HG03175 (cell line): ENCODE data around the gene SSBP4.

Experiments
- ATAC-seq: cut with Tn5 transposase; IDR thresholded peaks from one replicate; pipeline ENCODE4 v1.9.1; 2021; ENCODE audit warnings: mild to moderate bottlenecking, moderate library complexity; ENCODE audit not compliant: unreplicated experiment

Gene SSBP4

DNA sequence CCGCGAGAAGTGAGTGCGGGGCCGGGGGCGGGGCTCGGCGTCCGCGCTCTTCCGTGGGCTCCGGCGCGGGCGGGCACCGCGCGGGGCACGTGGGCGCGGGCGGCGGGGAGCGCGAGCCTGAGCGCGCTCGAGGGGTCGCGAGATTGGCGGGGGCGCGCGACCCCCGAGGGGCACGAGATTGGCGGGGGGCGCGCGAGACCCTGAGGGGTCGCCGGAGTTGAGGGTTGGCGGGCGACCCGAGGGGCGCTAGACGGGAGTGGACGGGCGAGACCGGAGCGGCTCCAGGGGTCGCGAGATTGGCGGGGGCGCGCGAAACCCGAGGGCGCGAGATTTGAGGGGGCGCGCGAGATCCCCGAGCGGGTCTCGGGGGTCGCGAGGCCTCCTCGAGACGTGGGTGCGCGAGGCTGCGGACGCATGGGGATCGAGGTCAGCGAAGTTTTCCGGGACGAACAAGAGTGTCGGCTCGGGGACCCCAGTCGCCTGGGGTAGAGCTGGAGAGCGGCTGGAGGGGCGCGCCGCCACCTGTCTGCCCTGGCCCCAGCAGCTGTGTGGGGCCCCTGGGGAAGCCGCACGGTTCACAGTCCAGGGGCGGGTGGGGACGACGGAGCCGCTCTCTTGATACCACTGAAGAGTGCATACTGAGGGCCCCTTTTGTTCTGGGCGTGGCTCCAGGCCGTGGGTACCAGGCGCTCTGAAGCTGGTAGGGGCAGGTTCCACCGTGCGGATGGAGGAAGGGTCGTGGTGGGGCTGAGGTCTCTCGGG is 682 bp downstream of the SSBP4 start:
- no peak for ATAC-seq

DNA sequence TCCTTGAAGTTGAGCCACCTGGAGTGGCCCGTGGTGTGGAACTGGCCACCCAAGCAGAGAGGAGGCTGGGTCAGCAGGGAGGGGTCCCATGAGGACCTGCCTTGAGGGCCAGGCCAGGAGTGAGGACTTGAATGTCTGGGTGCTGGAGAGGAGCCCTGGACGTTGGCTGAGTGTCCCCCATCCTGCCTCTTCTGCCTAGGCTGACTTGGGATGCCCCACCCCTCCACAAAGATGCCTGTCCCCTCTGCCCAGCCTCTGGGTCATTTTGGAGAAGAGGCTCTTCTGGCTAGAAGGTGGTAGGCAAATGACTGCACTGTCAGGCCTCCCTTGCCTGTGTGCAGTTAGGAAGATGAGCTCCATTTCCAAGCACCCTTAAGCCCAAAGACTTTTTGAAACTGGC is 1.7 kb downstream of the SSBP4 start:
- no peak for ATAC-seq

DNA sequence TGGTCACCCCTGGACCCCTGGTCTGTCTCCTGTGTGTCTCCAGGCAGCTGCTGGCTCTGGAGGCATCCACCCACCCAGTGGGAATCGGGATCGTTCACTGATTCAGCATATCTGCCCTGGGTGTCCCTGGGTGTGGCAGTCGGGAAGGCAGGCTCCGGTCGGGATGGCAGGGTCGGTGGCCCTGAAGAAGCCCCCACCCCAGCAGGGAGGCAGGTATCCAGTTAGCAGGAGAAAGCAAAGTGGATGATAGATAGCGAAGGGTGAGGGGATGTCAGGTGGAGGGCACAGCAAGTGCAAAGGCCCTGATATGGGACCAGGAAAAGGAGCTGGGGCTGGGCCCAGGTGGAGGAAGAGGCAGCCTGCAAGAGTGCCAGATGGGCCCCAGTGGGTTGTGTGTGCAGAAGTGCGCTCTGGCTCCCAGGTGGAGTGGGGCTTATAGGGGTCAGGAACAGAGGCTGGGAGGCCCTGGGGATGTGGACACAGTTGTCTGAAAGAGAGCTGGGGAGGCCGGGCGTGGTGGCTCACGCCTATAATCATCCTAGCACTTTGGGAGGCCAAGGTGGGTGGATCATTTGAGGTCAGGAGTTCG is 2.3 kb downstream of the SSBP4 start:
- ATAC-seq, result no peak

DNA sequence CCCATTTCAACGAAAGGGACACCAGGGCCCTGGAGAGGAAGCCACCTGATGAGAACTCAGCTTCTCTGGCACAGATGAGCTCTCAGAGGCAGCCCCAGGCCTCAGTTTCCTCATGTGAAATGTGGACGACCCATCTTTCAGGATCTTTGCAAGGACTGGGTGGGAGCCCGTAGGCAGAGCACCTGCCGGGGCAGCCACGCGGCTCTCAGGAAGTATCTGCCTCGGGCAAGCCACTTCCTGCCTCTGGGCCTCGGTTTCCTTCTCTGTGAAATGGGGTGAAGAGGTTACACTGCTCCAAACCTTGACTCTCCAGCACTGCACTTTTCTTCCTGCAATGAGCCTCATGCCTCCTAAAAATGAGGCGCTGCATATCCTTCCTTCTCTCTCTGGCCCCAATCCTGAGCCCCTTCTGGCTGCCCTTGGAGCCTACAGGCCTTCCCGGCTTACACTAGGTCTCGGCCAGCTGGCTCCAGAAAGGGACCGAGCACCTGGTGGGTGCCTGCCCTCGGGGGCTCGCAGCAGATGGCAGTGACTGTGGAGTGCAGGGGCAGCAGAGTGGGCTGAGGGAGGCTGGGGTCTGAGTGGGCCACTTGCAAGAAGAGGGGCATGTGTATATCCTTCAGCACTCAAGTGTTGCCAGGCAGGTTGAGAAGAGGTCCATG is 3.5 kb downstream of the SSBP4 start:
- no peak for ATAC-seq

DNA sequence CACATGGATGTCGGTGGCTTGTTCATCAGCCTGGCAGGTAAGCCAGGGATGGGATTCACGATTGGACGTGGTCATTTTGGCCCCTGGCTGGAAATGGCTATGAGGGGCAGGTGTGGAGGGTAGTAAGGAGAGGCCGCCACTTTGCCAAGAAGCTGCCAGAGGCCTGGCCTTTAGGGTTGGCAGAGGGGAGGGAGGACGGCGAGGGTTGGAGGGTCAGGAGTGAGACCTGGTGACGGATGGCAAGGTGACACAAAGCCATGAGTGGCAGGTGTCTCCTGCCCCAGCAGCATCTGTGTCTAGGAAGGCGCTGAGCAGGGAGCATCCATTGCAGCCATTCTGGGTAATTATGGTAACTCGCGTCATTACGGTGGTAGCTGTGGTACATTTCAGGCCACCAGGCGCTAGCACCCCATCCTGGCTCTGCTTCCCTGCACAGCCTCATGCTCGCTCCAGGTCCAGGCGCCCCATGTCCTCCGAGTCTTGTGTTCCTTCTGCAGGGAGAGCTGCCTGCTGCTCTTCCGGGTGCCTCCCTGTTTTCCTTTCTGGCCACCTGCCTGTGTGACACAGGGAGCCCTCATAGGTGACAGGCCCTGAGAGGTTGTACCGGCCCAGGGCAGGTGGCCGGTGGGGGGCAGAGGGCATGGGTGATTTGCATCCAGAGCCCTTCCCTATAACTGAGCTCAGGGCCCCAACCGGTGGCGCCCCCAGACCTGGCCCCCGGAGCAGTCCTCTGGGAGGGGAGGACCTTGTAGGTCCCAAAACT is 4.2 kb downstream of the SSBP4 start:
- ATAC-seq, result no peak

DNA sequence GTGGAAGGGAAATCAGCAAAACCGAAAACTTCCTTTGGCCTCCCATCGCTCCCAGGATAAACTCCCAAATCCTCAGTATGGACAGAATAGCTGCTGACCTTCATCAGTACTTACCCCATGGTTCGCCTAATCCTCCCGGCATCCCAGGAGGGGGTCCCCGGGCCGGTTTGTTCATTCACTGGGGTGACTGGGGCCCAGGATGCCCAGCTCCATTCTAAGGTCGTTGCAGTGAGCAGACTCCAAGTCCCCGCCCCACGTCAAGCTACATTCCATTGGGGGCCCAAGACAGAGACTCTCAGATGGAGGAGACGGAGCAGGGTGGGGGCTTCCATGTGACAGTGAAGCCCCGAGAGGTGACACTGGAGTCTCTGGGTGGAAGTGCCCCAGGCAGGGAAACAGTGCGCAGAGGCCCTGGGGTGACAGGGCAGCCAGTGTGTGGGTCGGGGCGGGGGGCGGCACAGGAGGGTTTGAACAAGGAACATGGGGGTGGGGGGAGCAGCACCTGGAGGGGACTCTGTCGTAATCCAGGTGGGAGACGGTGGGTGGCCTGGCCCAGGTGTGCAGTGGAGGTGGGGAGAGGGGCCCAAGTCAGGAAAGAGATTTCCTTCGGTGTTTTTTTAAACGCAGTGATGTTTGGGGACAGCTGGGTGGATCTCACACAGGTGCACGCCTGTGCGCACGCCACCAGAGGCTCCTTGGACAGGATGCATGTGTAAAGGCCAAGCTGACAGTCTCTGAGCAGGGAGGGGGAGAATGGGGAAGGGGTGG is 5.1 kb downstream of the SSBP4 start:
- ATAC-seq, result no peak

DNA sequence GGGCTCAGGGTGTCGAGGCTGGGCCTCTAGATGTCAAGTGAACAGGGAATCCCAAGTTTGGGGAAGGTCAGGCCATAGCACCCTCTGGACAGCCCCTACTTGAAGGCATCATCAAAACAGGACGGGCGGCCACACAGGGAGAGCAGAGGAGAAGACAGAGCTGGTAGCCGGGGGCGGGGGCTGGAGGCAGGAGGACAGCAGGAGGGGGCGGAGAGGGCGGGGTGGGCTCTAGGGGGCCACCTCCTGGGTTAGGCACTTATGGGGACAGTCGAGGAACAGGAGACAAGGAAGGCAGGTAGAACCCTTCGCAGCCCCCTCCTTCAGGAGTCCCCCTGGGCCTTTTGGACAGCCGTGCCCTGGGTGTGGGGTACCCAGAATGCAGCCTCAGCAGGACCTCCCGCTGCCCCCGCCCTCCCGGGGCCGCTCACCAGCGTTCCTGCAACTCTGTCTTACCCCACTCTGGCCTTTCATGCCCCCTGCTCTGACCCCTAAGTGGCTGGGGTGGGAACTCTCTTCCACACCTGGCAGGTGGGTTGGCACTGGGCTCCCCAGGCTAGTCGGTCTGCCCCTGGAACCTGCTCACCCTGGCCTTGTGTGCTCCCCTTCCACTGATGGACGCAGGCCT is 5.8 kb downstream of the SSBP4 start:
- ATAC-seq, result no peak

DNA sequence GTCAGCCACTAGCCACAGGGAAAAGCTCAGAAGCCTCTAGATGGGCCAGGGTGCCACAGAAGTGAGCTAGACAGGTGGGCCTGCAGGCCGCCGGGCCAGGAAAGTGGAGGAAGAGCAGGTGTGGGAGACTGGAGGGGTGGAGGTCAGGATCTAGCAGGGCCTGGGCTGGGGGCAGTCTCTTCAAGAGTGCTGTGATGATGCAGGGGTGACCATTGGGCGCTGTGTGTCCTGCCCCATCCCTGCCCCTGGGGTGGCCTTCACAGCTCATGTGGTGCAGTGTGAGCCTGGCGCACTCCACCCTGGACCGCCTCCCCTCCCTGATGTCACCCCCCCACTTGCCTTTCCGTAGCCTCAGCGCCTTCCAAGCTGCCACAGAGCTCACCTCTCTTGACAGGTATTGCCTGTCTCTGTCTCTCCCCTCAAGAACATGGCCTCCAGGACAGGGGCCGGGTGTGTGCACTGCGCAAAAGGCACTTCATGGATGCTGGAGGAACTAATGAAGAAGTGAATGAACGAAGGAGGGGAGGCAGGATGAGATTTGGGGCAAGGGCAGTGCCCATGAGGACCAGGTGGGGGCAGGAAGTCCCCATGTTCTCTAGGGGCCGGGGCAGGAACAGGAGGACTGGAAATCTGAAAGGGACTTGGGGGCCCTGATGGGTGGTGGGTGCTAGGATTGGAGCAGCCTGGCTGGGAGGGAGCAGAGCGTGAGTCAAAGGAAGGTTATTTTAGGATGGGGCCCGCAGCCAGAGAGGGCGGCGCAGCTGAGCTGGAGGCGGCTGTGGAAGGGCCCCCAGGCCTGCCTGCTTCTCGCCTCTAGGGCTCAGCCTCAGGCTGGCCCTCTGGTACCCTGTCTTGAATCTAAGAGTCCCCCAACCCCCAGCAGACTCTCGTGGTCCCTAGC is 6.6 kb downstream of the SSBP4 start:
- no peak for ATAC-seq

DNA sequence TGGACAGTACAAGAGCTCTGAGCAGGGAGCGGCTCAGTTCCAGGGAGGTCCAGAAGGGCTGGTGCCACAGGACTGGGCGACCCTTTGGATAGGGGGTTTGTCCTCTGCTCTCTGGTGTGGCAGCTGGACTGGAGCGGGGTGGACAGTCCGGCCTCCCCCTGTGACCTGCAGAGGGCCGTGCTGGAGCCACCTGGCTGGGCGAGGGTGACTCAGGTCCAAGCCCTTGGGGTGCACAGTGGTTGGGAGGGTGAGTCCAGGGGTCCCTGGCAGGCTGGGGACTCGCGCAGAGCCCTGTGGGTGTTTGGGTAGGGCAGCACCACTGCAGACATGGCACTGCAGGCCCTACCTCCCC is 7.2 kb downstream of the SSBP4 start:
- no peak for ATAC-seq

DNA sequence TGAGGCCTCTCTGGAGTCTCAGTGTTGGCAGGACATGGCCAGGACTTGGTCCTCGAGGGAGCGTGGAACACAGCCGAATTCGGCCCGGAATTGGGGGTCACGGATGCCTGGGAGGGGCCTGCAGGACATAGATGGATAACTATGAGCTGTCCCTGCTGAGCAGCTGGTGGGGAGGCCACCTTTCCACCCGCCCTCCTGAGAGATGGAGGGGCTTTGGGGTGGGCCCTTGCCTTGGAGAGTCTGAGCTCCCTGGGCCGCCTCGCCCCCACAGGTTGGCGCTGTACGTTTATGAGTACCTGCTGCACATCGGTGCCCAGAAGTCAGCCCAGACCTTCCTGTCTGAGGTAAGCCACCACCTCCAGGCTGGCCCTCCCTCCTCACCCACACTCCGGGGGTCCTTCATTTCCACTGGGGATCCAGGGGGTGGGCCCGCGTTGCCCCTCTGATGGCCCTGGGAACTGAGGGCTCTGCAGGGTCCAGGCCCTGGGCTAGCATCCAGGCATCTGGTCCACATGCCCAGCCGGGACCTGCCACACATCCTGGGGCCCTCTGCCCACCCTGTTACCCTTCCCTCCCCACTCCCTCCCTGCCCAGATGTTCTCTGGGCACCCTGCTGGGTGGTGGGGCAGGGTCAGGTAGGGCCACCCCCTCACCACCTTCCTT is 8.0 kb downstream of the SSBP4 start:
- ATAC-seq, result no peak

DNA sequence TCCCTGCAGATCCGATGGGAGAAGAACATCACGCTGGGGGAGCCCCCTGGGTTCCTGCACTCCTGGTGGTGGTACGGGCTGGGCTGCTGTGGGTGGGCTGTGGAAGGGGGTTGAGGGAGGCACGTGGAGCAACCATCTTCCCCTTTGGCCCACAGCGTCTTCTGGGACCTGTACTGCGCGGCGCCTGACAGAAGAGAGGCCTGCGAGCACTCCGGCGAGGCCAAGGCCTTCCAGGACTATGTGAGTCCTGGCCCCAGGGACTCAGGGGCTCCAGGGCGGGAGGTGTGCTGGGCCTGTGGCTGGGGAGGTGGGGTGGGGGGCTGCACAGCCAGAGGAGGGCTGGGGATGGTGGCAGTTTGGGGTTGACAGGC is 8.5 kb downstream of the SSBP4 start:
- ATAC-seq, result no peak

DNA sequence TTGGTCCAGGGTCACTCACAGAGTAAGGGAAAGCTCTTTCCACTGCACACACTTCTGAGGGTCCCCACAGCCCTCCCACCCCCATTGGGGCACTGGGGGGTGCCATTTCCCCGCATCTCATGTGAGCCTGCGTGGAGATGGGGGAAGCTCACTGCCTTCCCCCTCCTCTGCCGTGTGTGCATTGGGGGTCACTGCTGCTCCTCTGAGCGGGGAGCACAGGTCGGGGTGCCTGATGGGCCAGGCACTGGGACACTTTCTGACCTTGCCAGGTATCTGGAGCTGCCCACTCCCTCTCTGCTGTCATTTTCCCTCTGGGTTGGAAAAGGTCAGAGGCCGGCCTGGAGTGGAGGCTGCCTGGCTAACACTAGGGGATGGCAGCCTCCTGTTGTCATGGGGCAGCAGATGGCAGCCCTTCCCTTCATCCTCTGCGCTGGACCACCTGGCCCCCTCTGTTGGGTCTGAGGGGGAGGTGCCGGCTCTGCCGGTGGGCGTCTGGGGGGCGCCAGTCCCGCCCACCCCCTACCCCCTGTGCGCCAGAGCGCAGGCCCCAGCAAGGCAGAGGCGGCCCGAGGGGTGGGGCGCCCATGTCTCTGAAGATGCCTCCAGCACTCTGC is 9.1 kb downstream of the SSBP4 start:
- no peak for ATAC-seq

DNA sequence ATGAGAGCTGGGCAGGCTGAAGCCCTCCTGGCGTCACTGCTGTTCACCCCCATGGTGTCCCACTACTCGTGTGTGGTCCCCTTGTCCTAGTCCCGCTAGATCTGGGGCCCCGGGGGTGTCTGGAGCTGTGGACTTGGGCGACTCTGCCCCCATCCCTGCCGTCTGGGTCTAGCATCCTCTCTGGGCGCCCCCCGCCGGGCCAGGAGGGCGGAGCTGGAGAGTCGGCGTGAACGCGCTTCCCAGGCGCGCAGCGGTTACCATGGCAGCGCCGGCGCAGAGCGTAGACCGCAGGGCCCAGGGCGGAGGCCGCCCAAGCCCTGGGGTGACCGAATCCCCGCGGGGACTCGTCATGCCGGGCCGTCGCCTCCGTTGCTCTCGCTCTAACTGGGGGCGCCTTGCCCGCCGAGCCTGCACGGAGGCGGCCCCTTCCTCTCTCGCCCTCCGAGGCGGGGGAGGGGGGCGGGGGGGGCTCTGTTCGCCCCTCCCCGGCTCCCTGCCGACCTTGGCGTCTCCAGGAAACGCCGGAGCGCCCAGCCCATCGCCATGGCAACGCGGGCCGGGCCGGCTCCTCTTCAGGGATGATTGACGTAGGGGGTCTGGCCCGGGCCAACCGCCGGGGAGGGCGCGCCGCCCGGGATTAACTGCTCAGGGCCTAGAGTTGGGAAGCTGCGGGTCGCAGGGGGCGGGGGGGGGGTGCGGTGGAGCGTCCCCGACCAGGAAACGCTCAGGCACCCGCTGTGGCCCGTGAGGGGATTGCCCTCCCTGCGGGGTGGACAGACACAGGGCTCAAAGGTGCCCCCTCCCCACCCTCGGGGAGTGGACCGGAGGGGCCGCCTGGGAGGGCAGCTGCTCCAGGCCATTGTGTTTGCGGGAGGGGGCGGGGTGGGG is 9.8 kb downstream of the SSBP4 start:
- peak; percentile 66 for ATAC-seq

DNA sequence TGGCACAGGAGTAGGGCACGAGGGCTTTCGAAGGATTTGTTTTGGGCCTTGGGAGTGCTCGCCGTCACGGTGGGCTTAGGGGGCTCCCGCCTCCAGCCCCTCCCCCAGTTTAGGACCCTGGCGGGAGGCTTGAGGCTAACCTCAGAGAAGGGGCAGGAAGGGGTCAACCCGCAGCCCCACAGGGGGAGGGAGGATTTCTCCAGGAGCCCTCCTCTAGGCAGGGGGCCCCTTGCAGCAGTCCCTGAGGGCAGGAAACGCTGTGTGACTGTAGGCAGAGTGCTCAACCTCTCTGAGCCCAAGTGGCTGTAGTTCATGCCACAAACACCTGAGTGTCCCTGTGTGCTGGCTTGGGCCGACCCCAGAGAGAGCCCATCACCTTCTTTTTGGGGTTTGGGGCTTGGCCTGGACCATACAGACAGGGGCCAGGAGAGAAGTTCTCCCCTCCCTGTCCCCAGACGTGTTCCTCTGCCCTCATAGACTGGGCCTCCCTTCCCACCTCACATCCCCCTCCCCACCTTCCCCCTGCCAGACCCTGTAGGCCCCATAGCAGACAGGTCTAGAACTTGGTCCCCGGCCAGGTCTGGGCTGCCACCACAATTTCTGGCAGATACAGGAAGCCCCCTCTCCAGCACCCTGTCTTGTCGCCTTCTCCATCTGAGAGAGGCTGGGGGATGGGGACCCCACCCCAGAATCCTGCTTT is 10.7 kb downstream of the SSBP4 start:
- no peak for ATAC-seq

DNA sequence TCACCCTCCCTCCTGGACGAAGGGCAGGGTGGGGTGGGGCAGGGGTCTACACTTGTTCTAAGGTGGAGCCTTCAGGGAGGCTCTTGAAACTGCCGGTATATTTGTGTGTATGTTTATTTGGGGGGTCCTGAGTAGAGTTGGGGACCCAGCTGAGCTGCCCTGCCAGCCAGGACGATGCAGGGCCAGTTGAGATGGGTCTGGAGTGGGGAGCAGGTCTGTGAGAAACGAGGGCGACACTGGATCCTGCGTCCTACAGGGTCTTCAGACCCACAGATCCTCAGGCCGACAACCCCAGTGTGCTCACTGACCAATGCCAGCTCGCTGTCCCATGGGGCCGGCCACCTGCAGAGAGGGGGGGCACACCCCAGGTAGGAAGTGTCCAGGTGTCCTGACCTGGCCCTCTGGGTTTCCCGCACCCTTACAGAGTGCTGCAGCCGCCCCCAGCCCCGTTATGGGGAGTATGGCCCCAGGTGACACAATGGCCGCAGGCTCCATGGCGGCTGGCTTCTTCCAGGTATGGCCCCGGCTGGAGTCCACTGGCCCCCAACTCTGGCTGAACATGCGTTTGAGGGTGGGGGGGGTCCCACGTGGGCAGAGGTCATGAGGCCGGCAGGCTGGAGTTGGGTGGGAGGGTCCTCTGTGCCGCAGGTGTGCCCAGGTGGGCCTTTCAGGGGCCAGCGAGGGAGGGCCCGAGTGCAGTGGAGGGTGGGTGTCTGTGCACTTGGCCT is 11.4 kb downstream of the SSBP4 start:
- ATAC-seq, result no peak
